Right lung (tissue), 5 donors: ENCODE measurements around the gene SCO2. TPM values are rescaled to one million over a fixed set of nuclear protein-coding genes. Genes with fewer than 3 reads are reported as not detected.

Source experiments
- DNase-seq, 2 donors: peaks; one replicate each; pipeline ENCODE4 v3.0.0-alpha.2; 2013
- polyA plus RNA-seq, 5 donors: library from polyadenylated mRNA; unstranded; fragments of 120-200 nt; gene quantifications; one replicate each; pipeline versions ENCODE4 v1.2.1 to v1.2.3, GENCODE V29; 2013; ENCODE audit warnings: inconsistent platforms in 1 of 5, low replicate concordance in 1 of 5; ENCODE audit not compliant: insufficient read length in 5 of 5, insufficient read depth in 1 of 5

Gene SCO2
- polyA plus RNA-seq, 5 donors: 0.33 to 5.9 (median 2.0) TPM

DNA sequence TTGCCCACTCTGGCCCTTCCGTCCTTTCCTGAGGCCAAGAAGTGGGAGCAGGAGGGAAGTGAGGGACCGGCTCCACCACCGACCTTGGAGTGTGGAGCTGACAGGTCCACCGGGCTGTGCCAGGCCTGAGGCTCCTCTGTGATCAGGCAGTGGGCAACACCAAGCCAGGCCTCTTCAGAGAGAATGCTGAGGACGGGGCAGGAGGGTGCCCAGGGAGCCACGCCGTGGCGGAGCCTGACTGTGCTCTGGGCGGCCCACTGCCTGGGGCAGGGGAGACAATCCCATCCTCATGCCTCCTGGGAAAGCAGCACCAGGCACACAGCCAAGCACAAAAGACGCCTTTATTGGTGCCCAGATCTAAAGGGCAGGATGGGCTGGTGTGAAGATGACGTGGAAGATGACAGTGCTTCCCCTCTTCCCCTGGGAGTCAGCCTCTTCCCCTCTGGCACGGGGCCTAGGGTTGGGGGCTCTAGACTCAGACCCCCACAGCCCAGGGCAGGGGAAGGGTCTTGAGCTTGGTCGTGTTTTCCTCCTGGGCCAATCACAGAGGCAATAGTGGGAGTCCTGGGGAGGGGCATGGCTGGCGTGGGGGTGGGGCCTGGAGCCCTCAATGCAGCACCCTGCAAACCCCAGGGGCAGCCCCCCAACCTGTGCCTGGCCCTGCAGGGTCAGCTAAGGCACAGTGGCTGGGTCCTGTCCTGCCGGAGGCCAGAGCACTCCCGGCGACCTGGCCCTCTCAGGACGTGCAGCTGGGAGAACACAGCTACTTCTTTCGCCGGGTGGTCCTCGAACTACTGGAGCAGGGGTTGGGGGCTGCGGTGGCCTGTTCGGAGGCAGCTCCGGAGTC lies 22.5 kb downstream of the SCO2 start:
- no peak for DNase-seq

DNA sequence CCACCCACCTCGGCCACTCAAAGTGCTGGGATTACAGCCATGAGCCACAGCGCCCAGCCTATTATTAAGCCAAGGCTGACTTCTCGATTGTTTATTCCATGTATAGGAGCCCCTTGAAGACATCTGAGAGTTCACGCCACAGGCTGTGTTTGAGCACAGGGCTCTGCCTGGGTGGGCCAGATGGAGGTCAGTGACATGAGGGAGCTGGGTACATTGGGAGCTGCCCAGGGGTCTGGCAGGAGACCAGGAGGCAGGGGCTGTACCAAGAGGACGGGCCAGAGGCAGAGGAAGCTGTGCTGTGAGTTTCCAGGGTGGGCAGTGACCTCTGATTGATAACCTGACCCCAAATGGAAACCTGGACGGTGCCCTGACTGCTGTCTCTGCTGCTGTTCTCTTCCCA lies 23.3 kb downstream of the SCO2 start:
- DNase-seq: no peak

DNA sequence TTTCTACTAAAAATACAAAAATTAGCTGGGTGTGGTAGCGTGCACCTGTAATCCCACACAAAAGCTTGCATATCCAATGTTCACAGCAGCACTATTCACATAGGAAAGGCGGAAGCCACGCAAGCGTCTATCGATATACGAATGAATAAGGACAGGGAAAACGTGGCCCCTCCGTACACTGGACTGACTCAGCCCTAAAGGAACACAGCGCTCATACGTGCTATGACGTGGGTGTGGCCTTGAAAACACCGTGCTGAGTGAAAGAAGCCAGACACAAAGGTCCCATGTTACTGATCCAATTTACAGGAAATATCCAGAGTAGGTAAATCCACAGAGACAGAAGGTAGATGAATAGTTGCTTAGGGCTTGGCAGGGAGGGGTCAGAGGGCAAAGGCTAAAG lies 24.9 kb downstream of the SCO2 start:
- no peak for DNase-seq

DNA sequence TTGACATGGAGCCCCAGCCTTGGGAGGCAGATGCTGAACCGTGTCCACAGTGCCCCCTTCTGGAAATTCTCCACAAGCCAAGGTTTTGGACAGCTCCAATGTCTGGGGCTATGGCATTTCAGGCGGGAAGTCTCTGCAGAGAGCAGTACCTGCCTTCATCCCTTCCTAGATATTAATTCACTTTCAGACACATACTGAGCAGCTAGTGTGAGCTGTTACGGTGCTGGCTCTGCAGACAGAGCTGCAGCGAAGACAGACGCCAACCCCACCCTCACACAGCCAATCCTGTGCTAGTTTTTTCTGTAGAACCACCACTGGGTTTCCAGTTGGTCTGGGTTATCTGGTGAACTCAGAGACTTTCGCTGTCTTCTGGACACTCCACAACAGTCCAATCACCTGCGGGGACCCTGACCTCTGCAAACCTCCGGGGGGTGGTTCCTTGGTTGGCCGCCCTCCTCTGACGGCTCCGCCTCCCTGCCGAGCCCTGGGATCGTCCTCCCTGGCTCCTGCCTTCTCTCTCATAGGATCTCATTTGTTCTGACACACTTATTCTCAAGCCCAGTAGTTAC lies 27.0 kb downstream of the SCO2 start:
- DNase-seq: no peak

DNA sequence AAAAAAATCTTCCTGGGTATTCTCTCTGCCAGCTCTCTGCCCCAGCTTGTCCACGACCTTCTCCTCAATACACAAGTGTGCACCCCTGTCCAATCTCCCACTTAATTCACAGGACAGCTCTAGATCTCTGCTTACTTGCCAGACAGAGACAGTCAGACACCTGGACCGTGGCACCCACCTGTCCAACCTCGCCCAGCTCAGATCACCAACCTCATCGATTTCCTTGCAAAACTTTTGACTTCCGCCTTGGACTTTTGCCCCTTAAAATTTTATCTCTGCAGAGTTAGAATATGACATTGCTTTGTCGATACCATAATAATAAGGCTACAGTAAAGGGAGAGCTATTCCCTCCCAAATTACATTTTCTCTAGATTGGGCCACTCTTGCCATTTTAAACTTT lies 28.3 kb downstream of the SCO2 start:
- no peak for DNase-seq

DNA sequence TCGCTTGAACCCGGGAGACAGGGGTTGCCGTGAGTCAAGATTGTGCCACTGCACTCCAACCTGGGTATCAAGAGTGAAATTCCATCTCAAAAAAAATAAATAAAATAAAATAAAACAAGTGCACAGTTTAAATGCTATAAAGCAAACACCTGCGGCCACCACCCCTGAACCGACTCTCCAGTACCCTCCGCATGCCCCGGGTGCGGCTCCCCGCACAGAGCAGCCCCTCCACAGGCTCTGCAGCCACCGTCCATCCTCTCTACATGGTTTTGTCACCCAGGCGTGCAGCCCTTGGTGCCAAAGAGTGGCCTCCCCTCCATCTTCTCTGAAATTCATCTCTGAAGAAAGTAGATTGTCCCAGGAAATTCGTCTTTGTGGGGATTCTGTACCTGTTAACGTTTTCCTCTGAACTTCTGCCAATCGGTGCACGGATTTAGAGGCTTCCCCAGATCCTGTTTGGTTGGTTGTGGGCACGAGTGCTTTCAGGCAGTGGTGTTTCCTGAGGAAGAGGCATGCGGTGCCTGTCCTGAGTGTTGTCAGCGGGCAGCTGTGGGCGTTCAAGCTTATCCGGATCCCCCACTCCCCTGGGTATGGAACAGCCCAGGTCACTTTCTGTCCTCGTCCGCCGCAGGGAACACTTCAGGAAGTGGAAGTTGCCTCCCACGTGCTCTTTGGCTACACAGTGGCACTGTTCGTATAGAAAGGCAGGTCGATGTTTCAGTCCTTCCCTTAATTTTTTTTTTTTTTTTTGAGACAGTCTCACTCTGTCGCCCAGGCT lies 34.7 kb downstream of the SCO2 start:
- DNase-seq: no peak

DNA sequence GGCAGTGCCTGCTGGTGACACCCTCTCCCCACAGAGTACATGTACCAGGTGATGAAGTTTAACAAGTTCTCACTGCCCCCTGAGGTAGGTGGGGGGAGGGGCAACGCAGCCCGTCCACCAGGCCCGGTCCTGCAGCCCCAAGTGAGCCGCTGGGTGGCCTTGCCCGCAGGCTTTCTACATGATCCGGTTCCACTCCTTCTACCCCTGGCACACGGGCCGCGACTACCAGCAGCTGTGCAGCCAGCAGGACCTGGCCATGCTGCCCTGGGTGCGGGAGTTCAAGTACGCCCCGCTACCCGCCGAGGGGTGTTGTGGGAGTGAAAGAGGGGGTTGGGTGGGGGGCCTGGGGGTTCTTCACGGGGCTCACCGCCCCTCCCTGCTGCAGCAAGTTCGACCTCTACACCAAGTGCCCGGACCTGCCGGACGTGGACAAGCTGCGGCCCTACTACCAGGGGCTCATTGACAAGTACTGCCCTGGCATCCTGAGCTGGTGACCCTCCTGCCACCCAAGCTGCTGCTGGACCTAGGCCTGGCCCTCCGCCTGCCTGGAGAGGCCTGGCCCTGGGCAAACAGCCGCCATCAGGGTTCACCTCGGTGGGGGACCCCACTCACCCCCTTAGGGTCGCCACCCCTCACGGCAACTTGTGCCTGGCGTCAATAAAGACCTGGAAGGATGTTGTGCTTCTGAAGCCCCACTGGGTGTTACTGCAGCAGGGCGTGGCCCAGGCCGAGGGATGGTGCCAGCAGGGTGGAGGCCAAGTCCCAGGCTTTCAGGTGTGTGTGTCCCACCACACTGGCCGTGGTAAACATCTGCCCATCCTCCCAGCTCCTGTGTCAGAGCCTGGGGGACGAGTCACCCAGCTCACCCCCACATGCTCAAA lies 35.8 kb downstream of the SCO2 start:
- DNase-seq: no peak

DNA sequence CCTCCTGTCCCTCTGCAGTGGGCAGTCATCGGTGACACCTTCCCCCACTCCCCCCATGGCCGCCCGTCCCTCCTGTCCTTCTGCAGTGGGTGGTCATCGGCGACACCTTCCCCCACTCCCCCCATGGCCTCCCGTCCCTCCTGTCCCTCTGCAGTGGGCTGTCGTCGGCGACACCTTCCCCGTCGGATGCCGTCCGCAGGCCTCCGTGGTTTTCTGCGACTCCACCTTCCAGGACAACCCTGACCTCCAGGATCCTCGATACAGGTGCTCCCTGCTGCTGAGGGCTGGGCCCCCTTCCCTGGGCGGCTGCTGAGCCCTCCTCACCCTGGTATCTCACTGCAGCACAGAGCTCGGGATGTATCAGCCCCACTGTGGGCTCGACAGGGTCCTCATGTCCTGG lies 36.5 kb downstream of the SCO2 start:
- DNase-seq: no peak

DNA sequence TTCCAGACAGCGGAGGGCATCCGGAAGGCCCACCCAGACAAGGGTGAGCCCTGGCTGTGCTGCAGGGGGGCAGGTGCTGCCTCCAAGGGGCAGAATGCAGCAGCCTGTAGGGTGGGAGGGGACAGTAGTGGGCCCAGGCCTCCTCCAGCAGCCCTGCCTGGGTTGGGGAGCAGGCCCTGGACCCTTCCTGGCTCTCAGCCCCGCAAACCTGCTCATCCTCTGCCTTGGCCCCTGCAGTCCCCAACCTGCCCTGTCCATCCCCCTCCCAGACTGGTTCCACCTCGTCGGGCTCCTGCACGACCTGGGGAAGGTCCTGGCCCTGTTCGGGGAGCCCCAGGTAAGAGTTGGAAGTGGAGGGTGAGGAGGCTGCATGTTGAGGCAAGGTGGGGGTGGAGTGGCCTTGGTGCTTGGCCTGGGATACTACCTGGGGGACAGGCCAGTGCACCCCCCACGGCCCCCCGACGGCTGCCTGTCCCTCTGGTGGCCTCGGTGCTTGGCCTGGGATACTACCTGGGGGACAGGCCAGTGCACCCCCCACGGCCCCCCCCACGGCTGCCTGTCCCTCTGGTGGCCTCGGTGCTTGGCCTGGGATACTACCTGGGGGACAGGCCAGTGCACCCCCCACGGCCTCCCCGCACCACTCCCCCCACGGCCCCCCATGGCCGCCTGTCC lies 37.3 kb downstream of the SCO2 start:
- no peak for DNase-seq

DNA sequence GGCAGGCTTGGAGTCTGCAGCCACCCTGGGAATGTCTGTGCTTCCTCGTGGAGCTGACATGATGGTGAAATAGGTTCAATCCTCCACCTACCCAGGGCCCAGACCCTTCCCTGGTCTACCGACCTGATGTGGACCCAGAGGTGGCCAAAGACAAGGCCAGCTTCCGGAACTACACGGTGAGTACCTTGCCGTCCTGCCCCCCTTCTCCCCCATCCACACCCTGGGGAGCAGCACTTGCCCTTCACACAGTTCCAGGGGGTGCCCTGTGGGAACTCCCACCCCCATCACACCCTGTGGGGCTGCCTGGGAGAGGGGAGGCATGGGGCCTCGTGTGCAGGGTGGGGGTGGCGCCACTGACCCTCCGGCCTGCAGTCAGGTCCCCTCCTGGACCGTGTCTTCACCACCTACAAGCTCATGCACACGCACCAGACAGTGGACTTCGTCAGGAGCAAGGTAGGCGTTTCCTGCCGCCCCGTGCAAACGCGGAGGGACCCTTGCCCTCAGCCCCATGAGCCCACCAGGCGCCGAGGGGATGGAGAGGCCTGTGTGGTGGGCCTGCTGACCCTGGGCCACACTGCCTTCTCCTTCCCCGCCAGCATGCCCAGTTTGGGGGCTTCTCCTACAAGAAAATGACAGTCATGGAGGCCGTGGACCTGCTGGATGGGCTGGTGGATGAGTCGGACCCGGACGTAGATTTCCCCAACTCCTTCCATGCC lies 38.0 kb downstream of the SCO2 start:
- no peak for DNase-seq

DNA sequence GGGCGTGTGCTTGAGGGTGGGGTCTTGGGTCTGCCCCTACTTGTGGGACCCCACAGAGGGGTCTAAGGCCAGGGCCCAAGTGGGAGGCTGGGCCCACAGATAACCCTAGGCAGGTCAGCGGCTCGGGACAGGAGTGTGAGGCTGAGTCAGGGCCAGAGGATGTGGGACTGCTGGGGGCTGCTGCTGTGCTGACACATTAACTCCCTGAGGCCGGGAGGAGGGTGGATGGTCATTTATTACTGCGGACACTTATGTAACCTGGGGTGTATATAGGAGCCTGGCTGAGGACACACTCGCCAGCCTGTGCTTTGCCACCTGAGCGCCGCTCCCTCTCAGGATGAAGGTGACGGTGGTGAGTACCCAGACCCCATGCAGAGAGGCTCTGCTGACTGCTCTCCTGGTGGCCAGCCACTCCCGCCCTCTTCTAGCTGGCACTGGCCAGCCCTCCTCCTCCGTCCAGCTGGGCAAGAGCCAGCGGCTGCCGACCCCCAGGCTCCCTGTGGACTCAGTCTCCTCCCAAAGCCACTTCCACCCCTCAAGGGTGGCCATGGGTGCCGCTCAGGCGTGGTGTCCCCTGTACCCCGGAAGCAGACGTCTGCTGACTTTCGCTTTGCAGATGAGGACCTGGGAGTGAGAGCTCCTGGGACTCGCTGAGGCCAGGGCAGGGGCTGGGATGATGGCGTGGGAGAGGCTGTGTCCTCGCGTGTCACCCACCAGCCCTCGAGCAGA lies 38.7 kb downstream of the SCO2 start, which contains the start of gene MIOX:
Gene MIOX (plus strand): TSS at position 299 of the 729 bp plus-strand sequence. CDS start 39 bp downstream, at position 338.
- DNase-seq: no peak

DNA sequence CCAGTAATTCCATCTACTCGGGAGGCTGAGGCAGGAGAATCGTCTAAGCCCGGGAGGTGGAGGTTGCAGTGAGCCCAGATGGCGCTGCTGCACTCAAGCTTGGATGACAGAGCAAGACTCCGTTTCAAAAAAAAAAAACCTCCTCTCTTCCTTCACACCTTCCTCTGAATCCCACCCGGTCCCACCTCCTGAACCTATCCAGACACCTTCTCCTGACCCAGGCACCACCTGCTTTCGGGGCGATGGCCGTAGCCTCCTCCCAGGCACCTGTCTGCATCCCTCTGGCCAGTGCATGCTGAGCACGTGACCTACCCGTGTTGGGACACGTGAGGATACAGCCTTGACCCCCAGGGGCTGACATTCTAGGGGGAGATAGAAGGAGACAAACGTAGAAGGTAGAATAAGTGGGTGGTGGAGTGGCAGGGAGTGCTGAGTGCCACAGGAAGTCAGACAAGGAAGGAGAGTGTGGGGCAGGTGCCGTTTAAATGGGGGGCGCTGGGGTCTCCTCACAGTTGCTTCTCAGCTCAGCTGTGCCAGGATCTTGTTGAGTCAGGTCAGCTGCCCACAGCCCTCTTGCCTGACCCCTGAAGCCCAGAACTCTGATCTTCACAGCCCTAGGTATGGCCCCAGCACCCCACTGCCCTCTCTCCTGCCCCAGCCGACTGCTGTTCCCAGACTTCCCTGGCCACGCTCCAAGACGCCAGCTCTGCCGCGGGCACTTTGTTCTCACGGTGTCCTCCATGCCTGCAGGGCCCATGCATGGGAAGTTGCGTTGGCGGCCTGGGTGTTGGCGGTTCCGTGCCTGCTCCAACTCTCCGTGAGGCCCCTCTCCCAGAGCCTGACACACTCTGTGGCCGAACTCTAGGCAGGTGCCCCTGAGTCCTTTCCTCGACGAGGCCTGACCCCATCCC lies 39.9 kb downstream of the SCO2 start:
- DNase-seq: no peak

DNA sequence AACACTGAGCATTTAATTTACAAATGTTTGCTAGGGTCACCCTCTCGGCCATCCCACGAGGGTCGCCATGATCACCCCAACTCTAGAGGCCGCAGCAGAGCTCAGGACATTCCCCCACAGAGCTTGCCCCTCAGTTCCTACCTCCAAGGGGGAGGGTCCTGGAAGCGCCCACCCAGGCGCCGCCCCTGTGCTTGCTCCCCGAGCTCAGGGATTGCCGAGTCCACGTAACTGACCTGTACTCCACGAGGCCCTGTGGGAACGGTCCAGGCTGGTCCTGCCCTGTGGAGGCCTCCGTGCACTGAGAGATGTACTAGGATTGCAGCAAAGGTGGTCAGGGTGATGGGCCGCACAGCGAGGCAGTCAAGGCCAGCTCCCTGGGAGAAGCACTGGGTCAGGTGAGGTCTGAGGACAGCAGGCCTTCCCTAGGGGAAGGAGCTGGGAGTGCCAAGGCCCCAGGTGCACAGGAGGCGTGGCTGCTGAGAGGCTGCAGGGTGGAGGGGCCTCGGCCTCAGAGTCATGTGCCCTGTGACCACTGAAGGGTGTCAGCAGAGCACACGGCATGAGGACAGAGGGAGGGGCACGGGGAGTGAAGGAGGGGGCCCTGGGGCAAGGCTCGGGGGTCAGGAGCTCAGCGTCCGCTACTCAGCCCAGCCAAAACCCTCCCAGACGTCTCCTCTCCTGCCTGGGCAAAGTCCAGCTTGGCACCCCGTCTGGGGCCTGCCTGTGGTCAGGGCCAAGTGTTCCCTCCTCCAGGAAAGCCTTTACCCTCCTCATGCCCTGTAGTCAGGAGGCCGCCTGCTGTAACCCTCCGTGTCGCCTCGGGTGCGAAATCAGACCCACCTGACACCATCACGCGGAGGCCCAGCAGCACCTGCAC lies 41.2 kb downstream of the SCO2 start:
- no peak for DNase-seq

DNA sequence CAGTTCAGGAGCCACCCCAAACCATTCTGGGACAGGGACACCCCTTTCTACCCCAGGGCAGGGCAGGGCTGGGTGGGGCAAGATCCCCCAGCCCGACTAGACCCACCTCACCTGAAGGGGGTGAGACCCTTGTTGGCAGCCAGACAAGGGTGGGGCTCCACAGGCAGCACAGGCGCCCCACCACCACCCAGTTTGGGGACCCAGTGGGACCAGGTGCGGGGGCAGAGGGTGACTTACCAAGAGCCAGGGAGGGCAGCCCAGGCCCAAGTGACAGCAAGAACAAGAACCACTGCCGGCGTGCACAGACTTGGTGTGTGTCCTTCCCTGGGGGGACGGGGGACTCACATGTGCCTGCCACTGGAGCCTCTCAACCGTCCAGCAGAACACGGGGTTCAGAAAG lies 41.8 kb downstream of the SCO2 start:
- DNase-seq: no peak

DNA sequence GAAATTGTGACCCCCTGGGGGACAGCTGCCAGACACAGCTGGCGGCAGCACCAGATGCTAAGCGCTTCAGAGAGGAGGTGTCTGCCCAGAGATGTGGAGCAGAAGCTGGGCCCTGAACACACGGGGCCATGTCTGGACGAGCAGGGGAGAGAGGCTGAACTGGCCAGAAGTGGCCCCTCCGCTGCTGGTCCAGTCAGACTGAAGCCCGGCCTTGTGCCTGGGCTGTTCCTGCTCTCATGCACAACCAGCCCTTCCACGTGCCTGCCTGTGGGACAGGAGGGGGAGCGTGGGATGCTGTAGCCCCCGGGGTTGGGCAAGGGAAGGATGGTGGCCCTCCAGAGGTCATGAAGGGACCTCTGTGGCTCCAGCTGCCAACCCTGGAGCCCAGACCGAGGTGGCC lies 42.3 kb downstream of the SCO2 start:
- no peak for DNase-seq

DNA sequence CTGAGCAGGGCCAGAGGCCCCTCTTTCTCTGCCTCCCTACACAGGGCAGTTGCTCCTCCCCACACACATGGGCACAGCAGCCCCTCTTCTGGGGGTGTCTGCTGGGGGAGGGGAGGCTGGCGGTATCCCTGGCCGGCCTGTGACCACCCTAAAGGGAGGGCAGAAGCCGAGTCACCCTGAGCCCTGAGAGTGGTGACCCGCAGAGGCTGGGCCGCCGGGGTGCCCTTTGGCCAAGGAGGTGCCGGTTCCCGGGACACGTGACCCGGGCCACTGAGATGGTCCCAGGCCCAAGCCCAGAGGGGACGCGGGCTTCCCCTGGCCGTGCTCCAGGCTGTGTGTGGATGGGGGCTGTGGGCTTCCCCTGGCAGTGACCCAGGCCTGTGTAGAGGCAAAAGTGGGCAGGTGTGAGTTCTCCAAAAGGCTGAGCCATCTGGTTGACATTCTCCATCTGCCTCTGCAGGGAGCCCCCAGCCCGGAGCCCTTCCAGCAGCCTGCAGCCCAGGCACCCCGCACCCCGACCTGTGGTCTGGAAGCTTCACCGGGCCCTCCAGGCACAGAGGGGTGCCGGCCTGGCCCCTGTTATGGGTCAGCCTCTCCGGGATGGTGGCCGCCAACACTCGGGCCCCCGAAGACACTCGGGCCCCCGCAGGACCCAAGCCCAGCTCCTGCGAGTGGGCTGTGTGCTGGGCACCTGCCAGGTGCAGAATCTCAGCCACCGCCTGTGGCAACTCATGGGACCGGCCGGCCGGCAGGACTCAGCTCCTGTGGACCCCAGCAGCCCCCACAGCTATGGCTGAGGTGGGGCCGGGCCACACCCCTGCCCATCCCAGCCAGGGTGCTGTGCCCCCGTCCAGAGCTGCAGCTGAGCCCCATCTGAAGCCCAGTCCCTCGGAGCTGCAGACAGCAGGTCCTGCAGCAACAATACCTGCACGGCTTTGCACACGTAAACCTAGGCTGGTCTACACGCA lies 43.0 kb downstream of the SCO2 start:
- no peak for DNase-seq
